NCI-H345 treated with DMSO at 0.1 percent for 48 hours (cell line): ENCODE data around the gene LTB4R.

Experiments used
- DNase-seq: peaks from one replicate; lab custom pipeline; 2025; ENCODE audit not compliant: unreplicated experiment; lab: John Stamatoyannopoulos, UW

The LTB4R gene

GRCh38 chr14:24366721-24367513 lies 55.6 kb downstream of the LTB4R start:
- peak; percentile 94 for DNase-seq
